ENCODE data around the gene ADGRB3.

GRCh38 chr6:69416776-69417175 is 781.7 kb downstream of the ADGRB3 start:
- TF ChIP-seq CTCF (conservative IDR thresholded peaks at IDR 0.05; ENCODE audit: low read depth, low read length) (no peak), EZH2 (IDR thresholded peaks at IDR 0.05; ENCODE audit: low read length, unreplicated experiment) (no peak), EZH2phosphoT487 (IDR thresholded peaks at IDR 0.05; ENCODE audit: borderline replicate concordance, low read length) (no peak)
